Stomach (tissue), 4 donors: ENCODE measurements around the gene TRAPPC6A.

Source experiments
- EP300 ChIP-seq: sonication (generic); formaldehyde crosslinking; IDR thresholded peaks from one replicate; pipeline ENCODE4 v1.6.1; 2017; ENCODE audit warnings: antibody characterized with exemption
- POLR2A ChIP-seq, 4 donors: fragments of 450-650 bp; IDR thresholded peaks; one replicate each; pipeline ENCODE4 v1.6.1; 2016; ENCODE audit warnings: antibody characterized with exemption in 4 of 4, control low read depth in 2 of 4, mild to moderate bottlenecking in 1 of 4, moderate library complexity in 1 of 4
- POLR2AphosphoS5 ChIP-seq, 3 donors: sonication (generic); formaldehyde crosslinking; IDR thresholded peaks; one replicate each; pipeline ENCODE4 v1.6.1; 2016; ENCODE audit warnings: antibody characterized with exemption in 3 of 3
- TF ChIP-seq, protein P1 (sequence below), 7 experiments: fragments of 450-650 bp in 4 of 7; fragments of 200-600 bp in 3 of 7; sonication (generic) in 3 of 7; IDR thresholded peaks; one replicate each; pipeline ENCODE4 v1.5.1; 2016 to 2019; ENCODE audit warnings: antibody characterized with exemption in 7 of 7, control low read depth in 2 of 7, mild to moderate bottlenecking in 1 of 7

DNA sequence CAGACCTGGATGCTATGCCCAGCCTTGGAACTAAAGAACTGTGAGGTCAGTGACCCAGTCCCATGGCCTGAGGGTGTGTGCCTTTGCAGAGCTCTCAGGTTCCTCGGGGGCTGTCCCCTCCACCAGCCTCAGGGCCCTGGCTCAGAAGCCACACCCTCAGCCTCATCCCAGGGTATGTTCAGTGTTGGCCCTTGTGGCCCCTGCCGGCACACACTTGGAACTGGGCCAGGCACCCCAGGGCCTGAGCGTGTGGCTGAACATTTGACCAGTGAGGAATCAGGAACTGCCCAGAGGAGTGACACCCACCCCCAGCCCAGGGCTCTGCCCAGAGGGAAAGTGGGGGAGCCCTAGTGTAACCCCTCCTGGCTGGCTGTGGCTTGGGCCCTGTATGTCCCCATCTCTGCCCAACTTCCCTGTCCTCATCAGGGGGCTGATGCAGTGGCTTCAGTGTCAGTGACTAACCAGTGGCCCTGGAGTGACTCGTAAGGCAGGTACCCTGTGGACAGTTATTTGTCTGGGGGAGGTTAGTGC lies 27.2 kb downstream of the TRAPPC6A start:
- TF ChIP-seq, protein P1, sequence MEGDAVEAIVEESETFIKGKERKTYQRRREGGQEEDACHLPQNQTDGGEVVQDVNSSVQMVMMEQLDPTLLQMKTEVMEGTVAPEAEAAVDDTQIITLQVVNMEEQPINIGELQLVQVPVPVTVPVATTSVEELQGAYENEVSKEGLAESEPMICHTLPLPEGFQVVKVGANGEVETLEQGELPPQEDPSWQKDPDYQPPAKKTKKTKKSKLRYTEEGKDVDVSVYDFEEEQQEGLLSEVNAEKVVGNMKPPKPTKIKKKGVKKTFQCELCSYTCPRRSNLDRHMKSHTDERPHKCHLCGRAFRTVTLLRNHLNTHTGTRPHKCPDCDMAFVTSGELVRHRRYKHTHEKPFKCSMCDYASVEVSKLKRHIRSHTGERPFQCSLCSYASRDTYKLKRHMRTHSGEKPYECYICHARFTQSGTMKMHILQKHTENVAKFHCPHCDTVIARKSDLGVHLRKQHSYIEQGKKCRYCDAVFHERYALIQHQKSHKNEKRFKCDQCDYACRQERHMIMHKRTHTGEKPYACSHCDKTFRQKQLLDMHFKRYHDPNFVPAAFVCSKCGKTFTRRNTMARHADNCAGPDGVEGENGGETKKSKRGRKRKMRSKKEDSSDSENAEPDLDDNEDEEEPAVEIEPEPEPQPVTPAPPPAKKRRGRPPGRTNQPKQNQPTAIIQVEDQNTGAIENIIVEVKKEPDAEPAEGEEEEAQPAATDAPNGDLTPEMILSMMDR (IDR thresholded peaks at IDR 0.05) = no peak
- TF ChIP-seq POLR2AphosphoS5 (IDR thresholded peaks at IDR 0.05) (no peak), POLR2A (IDR thresholded peaks at IDR 0.05) (no peak), EP300 (no peak)
